ENCODE results near the gene RXRA.

The RXRA gene

GRCh38 chr9:134370638-134371037 is 44.4 kb downstream of the RXRA start:
- DNase-seq, result no peak

DNA sequence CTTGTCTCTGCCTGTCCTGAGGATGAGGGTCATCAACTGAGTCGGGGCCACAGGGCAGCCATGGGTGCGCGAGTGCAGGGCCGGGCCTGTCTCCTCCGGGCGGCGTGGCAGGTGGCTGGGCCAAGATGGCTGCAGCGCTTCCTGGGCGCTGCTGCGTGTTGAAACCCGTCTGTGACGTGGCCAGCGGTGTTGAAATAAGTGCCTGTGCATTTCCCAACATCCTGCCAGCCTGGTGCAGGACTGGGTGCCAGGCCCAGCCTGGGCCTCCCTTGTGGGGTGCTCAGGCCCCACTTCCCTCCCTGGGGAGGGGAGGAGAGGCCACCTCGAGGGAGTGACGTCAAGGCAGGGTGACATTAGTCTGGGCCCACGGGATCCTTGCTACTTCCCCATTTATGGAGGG is 45.5 kb downstream of the RXRA start:
- no peak for DNase-seq

DNA sequence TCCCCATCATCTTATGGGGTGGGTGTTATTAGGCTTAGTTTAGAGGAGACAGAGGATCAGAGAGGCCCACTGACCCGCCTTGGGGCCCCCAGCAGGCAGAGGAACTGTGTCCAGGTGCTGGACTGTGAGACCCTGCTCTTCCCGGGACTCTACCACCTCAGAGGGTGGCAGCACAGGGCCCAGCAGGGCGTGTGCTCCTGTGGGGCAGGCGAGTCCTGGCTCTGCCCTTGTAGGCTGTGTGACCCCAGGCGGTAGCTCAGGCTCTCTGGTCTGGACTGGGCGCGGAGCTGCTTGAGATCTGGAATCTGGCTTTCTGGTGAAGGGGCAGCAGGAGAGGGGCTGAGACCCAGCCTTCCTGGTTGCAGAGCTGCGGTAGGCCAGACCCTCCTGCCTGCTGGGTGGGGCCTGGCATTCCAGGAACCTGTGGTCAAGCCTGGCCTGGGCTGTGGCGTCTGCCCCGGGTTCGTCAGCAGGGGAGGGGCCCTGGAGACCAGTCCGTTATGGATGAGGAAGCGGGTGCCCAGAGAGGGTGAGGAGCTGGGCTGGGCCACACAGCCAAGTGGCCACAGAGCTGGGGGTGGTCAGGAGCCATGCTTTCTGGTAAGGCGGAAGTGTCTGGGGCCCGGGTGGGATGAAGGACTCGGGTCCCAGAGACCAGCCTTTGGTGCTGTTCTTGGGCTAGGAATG is 46.5 kb downstream of the RXRA start:
- no peak for DNase-seq

DNA sequence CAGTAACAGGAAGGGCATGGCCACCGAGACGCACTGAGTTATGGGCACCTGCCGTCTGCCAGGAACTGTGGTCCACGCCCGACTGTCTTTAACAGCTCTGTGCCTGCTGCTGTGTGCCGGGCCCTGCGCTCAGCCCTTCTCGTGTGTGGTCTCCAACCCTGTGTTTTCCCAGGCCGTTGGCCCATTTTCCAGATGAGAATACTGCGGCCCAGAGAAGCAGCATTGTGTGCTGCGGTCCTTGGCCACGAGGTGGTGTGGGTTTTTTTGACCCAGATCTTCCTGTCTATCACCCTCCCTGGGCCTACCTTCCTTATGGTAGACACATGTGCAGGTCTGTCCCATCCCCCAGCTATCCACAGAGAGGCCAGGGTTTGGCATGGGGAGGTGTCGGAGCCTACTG is 47.0 kb downstream of the RXRA start:
- no peak for DNase-seq

- no peak for DNase-seq
Observed at GRCh38 chr9:134373953-134374300, 47.7 kb downstream of the RXRA start.

- no peak for DNase-seq
Observed at GRCh38 chr9:134374301-134375010, 48.2 kb downstream of the RXRA start.

GRCh38 chr9:134375011-134375390 is 48.7 kb downstream of the RXRA start:
- DNase-seq, result no peak

- DNase-seq, result no peak
Observed at GRCh38 chr9:134375430-134376385, 49.5 kb downstream of the RXRA start.

GRCh38 chr9:134376386-134377142 is 50.3 kb downstream of the RXRA start:
- DNase-seq, result no peak

- no peak for DNase-seq
Observed at GRCh38 chr9:134377143-134377484, 50.9 kb downstream of the RXRA start.

DNA sequence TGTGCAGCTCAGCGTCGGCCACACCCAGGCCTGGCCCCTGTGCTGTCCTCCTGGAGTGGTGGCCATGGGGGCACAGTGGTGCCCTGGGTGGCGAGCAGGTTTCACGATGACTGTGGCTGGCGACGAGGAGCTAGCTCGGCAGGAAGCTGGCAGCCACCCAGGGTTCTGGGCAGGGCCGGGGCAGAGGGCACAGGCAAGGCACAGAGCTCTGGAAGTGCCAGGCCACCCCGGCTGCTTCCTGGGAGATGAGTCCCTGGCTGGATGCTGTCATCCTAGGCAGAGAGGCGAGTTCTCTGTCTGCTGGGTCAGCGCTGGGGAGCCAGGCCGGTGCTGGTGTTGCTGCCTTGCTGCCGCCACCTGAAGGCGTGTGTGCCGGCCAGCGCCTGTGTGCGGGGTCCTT is 51.7 kb downstream of the RXRA start:
- DNase-seq, result no peak

GRCh38 chr9:134378901-134379338 is 52.7 kb downstream of the RXRA start:
- DNase-seq, result no peak

DNA sequence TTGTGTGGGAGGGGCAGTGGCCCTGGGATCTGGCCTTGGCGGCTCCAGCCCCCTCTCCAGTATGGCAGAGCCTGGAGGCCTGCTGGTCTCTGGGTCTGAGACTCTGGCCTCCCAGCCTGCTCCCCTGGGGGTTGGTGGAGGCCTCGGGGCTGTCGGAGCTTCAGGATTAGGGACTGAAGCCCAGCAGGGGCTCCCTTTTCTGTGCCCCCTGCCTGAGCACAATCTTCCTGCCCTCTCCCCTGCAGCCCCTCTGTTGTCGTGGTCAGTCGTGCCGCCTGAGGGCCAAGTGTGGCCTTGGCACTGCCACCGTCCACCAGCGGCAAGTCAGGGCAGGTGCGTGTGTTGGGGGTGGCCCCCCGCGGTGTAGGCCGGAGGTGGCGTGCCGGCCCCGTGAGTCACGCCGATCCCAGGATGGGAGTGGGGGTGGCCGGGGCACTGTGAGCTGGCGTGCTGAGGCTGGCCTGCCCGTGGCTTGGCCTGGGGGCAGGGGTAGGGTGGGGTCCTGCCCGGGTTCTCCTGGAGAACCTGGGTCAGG is 53.6 kb downstream of the RXRA start:
- DNase-seq, result no peak

DNA sequence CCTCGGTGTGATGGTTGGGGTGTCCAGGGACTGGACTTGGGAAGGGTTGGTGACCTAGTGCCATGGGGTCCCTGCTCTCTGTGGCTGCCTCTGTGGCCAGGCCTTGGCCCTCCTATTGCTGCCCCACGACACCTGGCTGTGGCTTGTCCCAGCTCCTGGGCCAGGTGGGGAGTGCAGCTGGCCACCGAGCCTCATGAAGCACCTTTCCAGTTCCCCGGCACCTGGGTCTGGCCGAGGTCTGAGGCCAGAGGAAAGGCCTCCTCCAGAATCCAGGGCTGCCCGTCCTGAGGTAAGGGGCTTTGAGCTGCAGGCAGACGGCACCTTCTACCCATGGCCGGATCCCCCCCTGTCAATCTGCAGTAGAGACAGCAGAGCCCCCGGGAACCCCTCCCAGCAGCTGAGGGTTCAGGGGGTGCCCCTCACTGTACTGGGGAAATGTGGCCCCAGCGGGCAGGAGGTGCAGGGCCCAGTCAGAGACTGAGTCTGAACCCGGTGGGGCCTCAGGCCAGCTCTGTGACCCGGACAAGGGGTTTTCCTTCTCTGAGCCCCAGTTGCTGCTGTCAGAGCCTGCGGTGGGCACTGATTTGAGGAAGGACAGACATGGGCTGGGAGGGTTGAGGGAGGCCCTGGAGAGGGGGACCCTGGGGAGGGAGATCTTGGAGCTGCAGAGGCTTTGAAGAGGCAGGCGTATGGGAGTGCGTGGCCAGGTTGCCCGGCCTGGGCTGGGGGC is 54.5 kb downstream of the RXRA start:
- no peak for DNase-seq

DNA sequence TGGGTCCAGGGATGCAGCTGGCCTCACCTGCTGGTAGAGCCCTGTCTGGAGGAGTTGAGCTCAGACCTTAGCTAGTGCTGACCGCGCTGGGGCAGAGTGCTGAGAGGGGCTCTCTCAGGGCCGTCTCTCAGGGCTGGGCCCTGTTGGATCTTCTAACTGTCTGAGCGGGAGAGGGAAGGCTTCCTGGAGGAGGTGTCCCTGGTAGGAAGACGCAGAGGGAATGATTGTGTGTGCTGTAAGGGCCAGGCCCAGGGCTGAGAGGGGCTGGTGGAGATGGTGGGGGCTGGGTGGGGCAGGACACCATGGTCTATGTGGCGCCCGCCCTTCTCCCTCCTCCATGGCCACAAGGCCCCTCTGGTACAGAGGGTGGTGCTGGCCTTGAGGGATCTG is 55.0 kb downstream of the RXRA start:
- DNase-seq, result no peak

DNA sequence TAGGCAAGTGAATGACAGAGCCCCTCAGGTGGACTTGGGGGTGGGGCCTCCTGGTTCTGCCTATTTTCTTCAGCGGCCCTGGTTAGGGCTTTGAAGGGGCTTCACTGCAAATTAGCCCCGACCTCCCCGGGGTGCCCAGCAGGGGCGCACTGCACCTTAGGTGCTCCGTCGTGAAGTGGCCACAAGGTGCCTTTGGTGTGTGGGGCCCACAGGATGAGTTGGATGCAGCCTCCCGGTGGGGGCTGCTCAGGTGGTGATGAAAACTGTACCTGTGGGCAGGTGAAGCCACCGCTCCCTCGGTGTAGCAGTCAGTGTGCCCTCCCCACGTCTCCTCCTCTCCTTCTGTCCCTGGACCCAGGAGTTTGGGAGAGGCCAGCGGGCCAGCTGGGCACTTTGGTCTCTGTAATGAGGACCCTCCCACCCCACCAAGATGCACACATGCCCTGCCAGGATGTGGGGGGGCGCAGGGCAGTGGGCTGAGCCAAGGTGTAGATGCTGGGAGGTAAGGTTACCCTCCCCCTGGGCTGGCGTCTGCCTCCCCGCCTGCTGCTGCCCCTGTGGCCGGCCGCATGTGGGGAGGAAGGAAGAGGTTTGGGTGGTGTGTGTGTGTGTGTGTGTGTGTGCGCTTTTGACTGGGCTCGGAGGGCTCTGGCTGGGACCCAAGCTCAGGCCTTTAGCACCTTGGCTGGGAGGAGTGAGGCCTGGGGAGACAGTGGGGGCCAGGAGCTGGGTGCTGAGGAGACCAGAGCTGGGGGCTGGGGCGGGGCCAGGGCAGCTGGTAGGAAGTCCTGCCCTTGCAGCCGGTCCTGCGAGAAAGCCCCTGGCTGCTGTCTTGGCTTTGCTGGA is 55.6 kb downstream of the RXRA start:
- DNase-seq, result peak; percentile 34

DNA sequence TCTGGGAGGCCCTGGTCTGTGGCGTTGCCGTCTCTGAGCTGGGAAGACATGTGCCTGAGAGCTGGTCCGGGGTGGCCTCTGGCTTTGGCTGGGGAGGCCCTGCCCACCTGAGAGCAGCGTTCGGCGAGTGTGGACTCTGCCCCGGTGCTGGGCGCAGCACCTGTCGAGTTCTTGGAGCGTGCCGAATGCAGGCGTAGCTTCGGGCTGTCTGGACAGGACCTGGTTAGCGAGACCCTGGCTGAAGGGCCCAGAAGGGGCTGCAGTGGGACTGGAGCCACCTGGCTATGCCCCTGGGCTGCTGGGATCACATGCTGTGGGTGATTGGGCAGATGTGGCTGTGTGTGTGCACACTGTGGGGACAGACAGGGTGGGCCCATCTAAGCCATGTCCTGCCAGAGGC is 56.5 kb downstream of the RXRA start:
- DNase-seq, result no peak

GRCh38 chr9:134383148-134383547 is 56.9 kb downstream of the RXRA start:
- no peak for DNase-seq

DNA sequence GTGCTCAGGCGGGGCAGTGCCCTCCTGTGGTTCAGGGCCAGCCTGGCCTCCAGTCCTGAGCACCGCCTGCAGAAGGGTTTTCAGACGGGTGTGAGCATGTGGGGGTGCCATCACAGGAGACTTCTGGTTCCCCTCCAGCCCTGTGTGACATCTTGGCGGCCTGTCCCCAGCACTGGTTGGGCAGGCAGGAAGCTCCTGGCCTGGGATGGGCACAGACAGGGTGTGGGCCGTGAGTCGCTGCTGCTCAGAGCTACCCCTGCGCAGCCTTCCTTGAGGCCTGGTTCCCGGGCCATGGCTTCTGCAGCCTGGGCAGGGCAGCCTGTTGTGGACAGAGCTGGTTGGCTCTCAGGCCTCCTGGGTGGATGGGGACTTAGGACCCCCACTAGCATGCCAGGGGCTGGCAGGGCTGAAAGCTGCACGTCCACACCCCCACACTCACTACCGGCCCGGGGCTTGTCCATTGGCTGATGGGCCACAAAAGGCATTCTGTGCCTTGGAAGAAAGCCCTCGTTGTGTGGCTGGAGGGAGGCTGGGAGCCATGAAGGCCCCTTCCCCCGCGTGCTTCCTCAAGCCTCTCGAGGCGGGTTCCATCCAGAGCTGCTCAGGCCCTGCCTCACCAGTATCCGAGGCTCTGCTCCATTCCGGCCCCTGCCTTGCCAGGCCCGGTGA is 58.7 kb downstream of the RXRA start:
- DNase-seq, result no peak

GRCh38 chr9:134385915-134386314 is 59.7 kb downstream of the RXRA start:
- DNase-seq, result no peak
